HG03060 (cell line): ENCODE measurements around the gene FBXO39.
"Not testable (repeated sequence)": the region's sequence is repeated elsewhere in the genome, so short reads cannot be mapped to it uniquely, and the experiment has no call there.

Source experiments
- ATAC-seq: cut with Tn5 transposase; IDR thresholded peaks from one replicate; pipeline ENCODE4 v1.9.1; 2021; ENCODE audit warnings: low read depth, moderate number of reproducible peaks; ENCODE audit not compliant: unreplicated experiment

The FBXO39 gene

DNA sequence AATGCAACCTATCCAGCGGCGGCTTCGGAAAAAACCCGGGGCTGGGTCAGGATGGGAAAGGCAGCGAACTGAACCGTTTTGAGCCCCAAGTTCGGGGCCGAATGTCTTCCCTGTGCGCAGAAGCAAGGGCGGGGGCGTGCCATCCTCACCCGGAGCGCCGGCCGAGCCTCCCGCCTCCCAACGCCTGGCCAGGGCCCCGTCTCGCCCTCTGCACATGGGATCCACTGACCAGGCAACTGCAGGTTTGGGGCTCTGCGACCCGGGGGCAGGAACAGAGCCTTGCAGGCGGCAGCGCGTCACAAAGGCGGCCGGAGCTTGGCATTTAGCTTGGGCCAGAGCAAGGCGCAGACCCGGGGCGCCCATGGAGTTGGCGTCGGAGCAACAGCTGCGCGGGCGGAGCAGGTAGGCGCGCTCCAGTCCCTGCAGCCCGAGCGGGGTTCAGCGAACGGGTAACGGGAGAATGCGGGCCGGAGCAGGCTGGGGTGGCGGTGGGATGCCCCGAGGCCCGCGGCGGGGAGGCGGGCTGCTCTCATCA lies at the start of gene FBXO39:
TSS of gene FBXO39 (plus strand) at position 345 of the 535 bp plus-strand sequence. CDS start 3,654 bp downstream, outside the sequence.
- ATAC-seq = no peak

DNA sequence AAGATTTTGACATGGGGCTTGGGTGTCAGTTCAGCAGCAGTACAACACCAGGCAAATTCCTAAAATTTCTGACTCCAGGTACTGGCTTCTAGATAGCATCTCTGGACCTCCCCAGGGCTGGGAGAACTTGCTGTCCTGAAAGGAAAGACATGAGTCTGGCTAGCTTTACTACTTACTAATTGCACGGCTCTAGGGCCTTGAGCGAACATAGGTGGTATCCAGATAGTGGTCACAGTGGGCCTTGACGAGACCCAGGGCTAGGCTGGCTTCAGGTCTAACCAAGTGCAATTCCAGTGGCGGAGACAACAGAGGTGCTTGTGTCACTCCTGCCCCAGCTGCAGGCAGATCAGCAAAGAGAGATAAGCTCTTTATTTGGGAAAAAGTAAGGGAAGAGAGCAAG lies 46.5 kb upstream of the FBXO39 start:
- no peak for ATAC-seq

DNA sequence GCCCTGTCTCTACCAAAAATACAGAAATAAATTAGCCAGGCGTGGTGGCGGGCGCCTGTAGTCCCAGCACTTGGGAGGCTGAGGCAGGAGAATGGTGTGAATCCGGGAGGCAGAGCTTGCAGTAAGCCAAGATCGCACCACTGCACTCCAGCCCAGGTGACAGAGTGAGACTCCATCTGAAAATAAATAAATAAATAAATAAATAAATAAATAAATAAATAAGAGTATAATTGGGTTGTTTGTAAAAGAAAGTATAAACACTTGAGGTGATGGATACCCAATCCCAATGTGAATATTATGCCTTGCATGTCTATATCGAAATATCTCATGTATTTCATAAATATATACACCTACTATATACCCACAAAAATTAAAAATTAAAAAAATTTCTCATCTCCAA lies 29.4 kb upstream of the FBXO39 start:
- not testable (repeated sequence) for ATAC-seq

DNA sequence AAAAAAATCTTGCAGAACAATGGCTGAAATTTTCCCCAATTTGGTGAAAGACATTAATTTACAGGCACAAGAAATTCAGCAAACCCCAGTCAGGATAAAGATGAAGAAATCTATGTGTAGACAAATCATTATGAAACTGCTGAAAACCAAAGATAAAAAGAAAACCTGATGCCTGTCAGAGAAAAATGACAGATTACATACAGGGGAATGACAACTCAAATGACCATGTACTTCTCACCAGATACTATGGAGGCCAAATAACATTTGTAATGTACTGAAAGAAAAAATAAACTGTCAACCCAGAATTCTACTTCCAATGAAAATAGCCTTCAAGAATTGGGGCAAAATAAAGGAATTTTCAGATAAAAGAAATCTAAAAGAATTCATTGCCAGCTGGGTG lies 27.4 kb upstream of the FBXO39 start:
- ATAC-seq = no peak

DNA sequence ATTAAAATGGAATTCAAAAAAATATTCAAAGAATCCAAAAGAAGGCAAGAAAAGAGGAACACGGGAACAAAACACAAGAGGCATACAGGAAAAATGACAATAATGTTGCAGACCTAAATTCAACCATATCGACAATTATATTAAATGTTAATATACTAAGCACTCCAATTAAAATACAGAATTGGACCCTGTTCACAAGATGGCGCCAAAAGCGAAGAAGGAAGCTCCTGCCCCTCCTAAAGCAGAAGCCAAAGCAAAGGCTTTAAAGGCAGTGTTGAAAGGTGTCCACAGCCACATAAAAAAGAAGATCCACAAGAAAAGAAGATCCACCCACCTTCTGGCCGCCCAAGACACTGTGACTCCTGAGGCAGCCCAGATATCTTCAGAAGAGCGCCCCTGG lies 26.5 kb upstream of the FBXO39 start:
- no peak for ATAC-seq

DNA sequence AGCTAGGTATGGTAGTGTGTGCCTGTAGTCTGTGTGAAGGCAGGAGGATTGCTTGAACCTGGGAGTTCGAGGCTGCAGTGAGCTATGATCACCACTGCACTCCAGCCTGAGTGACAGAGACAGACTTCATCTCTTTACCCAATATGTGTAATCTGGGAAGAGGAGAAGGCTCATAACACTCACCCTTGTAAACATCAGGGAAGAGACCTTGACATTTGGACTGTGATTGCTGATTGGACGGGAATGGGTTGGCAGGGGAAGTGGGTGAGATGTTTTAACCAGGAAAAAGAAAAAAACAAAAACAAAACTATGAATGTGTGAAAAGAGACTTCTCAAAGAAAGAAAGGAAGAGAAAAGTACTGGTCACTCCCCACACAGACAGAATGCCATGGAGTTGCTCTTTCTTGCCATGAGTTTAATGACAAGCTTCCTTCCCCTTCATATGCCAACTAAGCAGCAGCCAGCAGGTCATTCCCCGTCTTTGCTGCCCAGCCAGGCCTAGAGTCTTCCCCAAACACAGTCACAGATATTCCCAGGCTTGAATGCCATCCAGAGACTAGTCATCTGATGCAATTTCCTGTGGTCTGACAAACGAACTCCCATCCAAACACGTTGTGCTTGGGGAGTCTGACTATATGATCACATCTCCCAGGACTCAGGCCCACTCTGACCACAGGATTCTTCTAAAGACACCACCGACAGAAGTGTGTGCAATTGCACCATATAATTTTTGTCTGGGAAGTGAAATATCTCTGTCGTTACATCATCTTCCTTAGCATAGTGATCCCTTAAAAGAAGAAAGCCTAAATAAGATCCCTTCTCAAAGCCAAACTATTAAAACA lies 23.7 kb upstream of the FBXO39 start:
- ATAC-seq = no peak

DNA sequence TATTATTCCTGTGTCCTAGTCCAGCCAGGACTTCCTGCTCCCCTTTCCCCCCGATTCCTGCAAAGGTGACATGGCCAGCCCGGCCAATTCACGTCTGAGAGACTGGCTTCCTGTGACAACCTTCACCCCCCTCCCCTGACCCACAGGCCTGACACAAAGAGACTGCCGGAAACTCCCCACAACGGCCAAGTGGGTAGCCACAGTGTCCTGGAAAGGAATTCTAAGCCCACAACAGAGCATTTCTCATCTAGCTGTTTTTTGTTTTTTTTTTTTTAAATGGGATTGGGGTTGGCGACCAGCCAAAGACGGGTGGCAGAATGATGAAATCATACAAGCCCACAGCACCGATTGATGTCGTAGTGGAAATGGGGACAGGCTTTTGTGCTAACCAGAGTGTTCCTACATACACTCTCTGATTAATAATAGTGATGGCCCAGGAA lies 23.0 kb upstream of the FBXO39 start:
- ATAC-seq = no peak

DNA sequence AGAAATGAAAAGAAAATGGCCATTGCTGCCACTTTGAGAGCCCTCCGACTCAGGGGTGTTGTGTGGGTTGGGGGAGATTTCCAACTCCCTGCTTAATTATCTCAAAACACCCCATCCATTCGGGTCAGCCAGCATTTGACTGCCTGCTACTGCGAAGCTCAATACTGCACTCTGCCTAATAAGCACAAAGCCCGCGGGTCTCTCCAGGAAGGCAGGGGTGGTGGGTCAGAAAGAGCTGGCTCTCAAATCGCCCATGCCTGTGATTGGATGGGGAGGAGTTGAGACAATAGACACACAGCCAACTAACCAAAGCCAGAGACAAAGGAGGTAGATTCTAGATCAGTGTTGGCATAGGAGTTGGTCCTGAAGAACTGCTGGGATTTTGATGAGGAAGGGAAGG lies 22.5 kb upstream of the FBXO39 start:
- no peak for ATAC-seq

DNA sequence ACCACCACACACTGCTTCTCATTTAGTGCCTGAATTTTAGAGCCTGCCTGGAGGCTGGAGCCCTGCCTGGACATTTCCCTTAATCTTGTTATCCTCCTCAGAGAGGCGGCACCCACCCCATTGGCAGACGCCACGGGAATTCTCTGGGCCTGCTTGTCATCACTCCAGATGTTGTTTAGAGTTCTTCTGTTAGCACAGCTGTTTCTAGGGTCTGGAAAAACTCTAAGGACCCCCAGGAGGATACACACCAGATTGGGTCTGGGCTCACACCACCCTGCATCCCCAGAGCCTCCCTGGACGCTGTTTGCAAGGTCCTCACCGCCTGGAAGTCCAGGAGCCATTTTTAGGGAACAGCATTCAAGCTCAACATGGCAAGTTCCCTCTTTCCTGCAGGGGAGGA lies 20.7 kb upstream of the FBXO39 start:
- no peak for ATAC-seq

DNA sequence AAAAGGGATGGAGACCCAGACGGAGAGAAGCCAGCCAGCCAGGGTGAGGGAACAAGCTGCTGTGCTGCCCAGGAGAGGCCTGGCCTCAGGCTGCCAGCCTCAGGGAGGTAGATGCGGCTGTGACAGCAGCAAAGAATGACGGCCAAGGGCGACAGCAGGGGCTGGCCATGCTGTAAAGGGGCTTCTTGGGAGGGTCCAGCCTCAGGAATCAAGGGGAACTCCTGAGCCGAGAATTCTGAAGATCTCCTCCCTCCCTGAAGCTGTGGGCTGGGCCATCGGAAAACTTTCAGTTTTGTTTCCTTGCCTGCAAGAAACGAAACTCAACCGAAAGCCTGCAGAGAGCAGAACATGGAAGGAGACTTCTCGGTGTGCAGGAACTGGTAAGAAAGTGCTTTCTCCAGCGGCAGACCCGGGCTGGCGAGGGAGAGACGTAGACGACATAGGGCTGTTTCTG lies 20.3 kb upstream of the FBXO39 start, which contains the start of gene XAF1:
TSS of gene XAF1 (plus strand) at position 316 of the 454 bp plus-strand sequence. CDS start at position 349, 33 bp downstream.
- no peak for ATAC-seq

DNA sequence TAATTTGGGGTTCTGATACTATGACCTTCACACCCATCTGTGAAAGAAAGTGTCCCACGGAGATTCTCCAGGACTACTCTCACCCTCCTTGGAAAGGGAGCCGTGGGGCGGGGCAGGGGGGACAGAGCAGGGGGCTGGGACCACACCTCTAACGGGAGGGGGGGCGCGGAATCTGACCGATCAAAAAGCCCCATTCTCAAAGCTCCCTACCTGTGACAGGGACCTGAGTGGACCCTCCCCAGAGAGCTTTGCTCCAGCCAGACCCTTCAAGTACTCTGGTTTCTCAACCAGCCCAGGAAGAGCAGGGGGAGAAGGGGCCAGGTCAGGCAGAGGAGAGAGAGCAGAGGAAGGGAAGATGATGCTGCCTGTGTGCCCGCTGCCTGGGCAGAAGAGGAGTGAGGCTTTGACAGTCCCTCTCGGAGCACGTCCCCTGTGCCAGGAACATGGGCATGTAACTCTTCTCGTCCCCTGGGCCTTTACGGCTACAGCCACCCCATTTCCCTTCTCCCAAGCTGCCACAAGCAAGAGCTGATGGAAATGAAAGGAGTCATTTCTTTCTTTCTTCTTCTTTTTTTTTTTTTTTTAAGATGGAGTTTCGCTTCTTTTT lies 19.5 kb upstream of the FBXO39 start:
- no peak for ATAC-seq

DNA sequence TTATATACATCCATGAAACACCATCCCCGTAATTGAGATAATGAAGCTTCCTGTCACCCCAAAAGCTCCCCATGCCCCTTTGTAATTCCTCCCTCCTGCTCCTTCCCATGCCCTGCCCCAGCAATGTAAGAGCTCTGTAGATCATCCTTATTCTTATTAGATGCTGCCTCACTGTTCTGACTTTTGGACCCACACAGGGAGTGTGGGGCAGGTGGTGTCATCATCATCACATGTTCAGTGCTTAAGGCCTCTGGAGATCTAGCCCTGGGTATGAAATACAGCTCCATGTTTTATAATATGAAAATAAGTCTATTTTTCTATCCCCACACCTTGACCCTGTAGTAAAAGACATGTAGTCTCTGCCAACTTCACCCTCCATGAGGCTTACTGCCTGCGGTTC lies 18.3 kb upstream of the FBXO39 start:
- no peak for ATAC-seq

DNA sequence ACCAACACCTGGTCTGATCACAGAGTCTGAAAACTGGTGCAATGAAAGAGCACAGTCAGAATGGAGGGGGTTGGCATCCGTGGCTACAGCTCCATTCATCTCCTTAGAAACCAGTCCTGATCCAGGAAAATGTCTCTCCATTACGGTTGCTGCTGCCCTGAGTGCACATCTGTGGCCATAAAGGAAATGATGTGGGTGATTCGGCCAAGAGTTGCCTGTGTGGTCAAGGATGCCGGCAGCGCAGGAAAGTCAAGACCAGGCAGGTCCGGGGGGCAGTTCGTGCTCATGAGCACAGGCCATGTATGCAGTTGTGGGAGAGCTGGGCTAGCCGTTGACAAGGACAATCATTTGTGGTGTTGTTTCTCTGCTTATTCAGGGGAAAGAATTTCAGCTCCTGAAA lies 14.2 kb upstream of the FBXO39 start:
- ATAC-seq = no peak

DNA sequence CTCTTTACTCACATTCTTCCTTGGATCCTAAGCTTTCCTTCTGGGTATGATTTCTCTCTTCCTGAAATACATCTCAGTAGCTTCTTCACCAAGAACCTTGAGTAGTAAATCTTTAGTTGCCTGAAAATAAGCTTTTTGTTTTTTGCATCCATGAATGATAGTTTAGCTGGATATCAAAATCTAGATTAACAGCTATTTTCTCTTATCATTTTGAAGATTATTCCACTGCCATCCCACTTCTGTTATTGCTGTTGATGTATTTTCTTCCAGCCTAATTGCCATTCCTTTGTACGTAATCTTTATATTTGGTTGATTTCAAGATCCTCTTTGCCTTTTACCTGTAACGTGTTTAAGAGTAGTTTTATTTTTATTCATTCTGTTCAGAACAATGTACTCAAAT lies 7.6 kb upstream of the FBXO39 start:
- ATAC-seq = no peak

DNA sequence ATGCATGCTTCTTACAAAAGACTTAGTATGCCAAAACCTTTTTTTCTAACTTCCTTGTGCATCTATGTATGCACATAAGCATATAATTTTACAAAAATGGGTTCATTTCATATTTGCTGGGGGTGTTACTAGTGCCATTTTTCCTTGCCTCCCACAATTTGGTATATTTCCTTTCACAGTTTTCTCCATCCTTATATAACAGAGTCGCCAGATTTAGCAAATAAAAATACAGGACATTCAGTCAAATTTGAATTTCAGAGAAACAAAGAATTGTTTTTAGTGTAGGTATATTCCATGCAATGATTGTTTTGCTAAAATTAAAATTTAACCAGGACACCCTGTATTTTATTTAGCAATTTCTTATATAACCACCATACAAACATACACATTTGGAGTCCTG lies 4.0 kb upstream of the FBXO39 start:
- no peak for ATAC-seq

DNA sequence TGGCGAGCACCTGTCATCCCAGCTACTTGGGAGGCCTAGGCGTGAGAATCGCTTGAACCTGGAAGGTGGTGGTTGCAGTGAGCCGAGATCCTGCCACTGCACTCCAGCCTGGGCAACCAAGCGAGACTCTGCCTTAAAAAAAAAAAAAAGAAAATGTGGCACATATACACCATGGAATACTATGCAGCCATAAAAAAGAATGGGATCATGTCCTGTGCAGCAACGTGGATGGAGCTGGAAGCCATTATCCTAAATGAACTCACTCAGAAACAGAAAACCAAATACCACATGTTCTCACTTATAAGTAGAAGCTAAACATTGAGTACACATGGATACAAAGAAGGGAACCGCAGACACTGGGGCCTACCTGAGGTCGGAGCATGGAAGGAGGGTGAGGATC lies 1.1 kb upstream of the FBXO39 start:
- ATAC-seq = not testable (repeated sequence)

DNA sequence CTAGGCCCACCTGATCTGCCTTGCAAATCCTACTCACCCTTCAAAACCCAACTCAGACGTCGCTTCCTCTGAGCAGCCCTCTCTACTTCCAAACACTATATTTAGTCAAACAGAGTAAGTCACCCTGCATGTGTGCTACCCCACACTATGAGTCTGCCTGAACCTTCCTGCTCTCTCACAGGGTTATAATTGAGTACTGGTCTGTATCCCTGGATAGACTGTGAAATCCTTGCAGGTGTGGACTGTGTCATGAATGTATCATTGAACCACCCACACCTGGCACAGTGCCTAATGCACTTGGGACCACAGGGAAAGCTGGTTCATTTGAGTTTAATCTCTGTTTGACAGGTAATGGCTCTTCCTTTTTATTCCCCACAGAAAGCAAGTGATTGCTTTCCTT lies 3.4 kb downstream of the FBXO39 start:
- no peak for ATAC-seq

DNA sequence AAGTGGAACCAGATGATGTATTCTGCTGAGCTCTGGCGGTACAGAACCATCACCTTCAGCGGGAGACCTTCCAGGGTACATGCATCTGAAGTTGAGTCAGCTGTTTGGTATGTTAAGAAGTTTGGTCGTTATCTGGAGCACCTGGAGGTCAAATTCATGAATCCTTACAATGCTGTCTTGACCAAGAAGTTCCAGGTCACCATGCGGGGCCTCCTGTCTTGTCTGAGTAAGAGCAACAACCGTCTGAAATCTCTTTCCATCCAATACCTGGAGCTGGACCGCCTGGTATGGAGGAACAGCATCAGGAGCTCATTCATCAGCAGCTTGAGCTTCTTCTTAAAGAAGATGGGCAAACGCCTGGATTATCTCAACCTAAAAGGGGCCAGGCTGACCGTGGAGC lies 4.0 kb downstream of the FBXO39 start:
- no peak for ATAC-seq

DNA sequence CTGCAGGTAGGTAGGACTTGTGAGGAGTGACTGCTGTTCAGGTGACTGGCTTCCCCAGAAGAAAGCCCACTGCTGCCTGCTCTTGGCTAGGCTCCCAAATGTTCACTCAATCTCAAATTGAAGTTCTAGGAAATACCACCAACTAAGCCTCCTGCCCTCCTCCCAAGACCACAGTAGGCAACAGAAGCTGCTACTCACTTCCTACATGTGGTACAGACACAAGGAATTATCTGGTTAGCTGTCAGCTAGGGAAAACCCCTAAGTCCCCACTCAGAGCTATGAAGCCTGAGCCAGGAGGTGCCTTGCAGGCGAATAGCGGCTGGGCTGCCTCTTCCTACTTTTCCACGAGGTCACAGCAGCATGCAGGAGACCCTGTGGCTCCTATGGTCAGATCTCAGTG lies 4.9 kb downstream of the FBXO39 start:
- no peak for ATAC-seq

DNA sequence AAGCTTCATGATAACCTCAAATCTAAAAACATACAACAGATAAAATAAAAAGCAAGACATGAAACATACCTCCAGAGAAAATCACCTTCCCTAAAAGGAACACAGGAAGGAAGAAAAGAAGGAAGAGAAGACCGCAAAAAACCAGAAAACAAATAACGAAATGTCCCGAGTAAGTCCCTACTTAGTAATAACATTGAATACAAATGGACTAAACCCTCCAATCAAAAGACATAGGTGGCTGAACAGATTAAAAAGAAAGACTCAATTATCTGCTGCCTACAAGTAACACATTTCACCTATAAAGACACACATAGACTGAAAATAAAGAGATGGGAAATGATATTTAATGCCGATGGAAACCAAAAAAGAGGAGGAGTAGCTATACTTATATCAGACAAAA lies 6.2 kb downstream of the FBXO39 start:
- ATAC-seq = no peak

DNA sequence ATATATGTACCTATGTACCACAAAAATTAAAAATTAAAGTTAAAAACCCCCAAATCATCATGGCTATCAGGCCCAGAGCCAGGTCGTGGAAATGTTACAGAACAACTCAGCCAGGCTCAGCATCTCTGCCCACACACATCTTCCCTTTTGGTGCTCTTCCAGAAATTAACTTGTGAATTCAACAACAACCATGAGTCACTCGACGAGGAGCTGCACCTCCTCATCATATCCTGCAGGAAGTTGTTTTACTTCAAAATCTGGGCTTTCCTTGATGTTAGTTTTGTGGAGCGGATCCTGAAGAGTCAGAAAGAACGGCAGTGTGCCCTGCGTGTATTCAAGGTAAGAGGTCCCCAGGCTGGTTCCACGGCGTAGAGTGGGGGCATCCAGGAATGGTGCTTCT lies 10.6 kb downstream of the FBXO39 start:
- ATAC-seq = no peak
